COLO668 (cell line): ENCODE measurements around the gene SSH2.

Experiments
- DNase-seq: peaks from one replicate; lab custom pipeline; 2025; ENCODE audit not compliant: unreplicated experiment; lab: John Stamatoyannopoulos, UW

Gene SSH2

DNA sequence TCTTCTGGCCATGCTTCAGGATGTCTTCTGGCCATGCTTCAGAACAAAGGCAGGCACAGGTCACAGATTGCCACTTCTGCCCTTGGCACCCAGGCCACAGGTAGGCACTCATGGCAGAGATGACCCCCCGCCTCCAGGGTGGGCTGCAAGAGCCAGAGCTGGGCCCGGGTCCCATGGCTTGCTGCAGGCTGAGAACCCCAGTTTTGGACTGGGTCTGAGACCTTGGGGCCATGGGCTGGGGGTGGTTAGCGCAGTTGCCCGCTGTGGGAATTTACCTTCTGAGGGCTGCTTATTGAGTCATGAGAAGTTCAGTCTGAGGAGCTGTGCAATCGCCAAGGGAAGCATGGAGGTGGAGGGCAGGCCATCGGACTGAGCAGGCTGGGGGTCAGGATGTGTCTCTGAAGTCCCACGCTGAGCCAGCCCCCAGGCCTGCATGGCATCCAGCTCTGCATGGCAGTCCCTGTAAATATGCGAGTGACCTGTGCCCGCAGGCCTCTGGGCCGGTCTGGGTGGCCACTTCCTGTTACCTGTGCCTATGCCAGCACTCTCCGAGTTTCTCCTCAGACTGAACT, 335.4 kb downstream of the SSH2 start:
- no peak for DNase-seq

GRCh38 chr17:29593591-29594518, 336.2 kb downstream of the SSH2 start:
- peak; percentile 36 for DNase-seq

- DNase-seq, result peak; percentile 61
Measured at GRCh38 chr17:29592850-29593551, 337.0 kb downstream of the SSH2 start, which contains the start of gene ANKRD13B. Gene ANKRD13B (plus strand): TSS chr17:29593132. CDS start chr17:29593622, 490 bp downstream.

GRCh38 chr17:29591737-29592608, 338.1 kb downstream of the SSH2 start:
- DNase-seq, result peak; percentile 84

- peak; percentile 60 for DNase-seq
Measured at GRCh38 chr17:29591146-29591736, 338.8 kb downstream of the SSH2 start.

GRCh38 chr17:29590411-29591145, 339.4 kb downstream of the SSH2 start:
- DNase-seq, result peak; percentile 60

GRCh38 chr17:29589524-29590410, 340.3 kb downstream of the SSH2 start, which contains the start of gene GIT1:
Gene GIT1 (minus strand): TSS chr17:29589648. CDS start chr17:29589378, 270 bp downstream.
- peak; percentile 89 for DNase-seq

- peak; percentile 55 for DNase-seq
Measured at GRCh38 chr17:29588562-29589411, 341.2 kb downstream of the SSH2 start.

DNA sequence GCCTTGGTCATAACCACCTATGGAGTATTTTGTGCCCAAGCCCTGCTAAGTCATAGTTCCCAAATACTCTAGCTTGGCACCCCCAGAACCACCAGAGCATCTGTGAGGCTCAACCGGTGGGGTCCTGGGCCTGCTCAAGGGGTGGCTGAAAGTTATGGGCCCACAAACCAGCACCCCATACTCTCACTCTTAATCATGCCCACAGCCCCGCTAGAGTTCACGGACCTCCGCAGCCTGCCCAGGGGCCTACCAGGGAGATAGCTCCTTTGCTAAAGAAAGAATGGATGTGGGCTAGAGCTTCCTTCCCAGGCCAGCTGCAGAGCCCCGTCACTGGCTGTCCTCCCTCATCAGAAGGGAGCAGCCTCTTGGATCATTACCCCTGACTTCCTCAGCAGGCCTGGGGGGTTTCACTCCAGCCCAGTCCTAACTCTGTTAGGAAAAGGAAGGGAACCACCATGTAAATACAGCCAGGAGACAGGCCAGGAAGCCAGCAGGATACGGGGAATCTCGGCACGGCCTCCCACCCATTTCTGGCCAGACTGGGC, 341.9 kb downstream of the SSH2 start:
- DNase-seq, result no peak

- no peak for DNase-seq
Measured at GRCh38 chr17:29587591-29587990, 342.4 kb downstream of the SSH2 start.

- DNase-seq, result no peak
Measured at GRCh38 chr17:29586676-29587469, 343.2 kb downstream of the SSH2 start.

DNA sequence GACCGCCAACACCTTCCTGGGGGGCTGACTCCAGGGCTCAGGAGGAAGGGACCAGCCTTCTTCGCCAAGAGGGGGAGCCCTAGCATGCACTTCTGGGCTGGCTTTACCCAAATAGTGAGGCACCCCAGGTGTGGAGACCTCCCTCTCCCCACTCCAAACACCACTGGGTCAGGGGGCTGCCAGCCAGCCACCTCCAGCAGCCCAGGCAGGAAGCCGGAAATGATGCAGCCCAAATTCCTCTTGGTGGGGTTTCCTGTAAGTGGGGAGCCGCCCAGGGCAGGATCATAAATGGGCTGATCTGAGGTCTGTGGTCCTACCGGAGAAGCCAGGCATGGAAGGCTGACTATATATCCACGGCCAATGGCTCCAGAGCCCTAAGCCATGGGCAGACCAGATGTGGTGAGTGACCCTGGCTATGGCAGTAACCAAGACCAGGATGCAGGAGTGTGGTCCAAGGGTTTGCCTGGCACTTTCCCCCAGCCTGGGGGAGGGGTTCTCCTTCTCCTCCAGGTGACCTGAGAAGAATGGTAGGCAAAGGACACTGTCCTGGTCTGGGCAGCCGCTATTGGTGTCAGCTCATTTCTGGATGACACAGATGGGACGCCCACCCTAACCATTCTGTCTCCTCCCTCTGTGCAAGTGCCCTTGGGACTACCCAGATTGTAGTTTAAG, 344.8 kb downstream of the SSH2 start:
- DNase-seq, result no peak

DNA sequence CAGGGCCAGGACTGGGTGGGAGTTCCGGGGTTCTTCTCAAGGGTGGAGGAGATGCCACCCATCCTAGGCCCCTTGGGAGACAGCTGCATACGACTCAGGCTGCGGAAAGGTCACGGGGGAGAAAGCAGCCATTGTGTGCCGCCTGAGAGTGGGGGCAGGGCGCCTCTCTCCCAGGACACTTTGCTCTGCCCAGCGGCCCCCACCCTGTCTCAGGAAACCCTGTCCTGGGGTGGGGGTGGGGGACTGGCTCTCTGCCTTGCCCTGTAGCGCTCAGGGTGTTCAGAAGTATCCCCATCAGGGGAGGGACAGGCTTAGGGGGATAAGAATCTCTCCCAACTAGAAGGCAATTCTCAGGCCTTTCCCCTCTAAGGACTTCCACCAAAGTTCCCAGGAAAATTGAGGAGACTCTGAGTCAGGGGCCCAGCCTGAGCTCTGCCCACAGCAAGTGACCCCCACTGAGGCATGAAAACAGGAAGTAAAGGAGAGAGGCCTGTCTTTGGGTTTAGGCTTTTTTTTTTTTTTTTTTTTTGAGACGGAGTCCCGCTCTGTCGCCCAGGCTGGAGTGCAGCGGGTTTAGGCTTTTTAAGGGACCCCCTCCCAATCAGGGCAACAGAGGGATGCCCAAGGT, 345.5 kb downstream of the SSH2 start:
- no peak for DNase-seq

DNA sequence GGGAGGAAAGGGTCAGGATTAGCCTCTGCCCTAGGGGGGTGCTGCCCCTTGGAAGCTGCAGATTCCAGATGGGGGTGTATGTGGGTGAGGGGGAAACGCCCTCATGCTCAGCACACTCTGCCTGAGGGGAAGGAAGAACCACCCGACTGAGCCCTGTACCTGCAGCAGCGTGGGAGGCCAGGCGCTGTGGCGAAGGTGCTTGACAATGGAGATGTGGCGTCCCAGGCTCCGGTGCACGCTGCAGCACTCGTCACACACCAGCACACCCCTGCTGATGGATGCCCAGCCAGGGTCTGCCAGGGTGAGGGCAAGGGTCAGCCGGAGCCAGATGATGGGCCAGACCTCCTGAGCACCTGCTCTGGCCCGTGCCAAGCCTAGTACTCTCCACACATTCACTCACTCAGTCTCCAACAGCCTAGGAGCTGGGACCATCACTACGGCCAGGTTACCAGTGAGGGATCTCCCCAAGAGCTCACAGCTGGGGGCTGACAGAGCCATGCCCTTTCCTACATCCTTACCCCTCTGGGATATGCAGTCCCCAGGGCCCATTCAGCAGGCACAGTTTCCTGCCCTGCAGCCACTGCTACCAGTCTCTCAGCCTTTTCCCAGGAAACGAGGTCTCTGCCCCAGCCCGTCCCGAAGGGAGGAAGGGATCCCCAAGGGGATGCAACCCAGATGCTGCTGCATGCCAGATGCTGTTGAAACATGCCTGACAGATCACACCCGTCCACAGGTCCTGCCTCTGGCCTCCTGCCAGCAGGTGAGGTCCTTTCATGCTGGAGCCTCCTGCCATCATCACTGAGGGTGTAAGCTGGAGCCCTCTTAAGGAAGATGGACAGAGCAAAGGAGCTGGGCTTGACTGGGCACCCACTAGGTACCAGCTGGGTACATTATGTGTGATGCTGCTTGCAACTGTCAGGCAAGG, 346.4 kb downstream of the SSH2 start:
- peak; percentile 36 for DNase-seq
